Thyroid gland (tissue), 4 donors: ENCODE data around the gene CALHM2. TPM values are rescaled to one million over a fixed set of nuclear protein-coding genes. Genes with fewer than 3 reads are reported as not detected.

Experiments used
- DNase-seq, 2 donors: peaks; one replicate each; pipeline ENCODE4 v3.0.0-alpha.2; 2019
- H3K27ac ChIP-seq, 3 donors: fragments of 200-600 bp; sonication (generic); 1 replicate in 2 of 3; 2 replicates in 1 of 3; pipeline ENCODE4 v1.5.1; 2016 to 2019; ENCODE audit warnings: mild to moderate bottlenecking in 1 of 3, moderate library complexity in 1 of 3
- H3K27me3 ChIP-seq: fragments of 200-600 bp; sonication (generic); one replicate; pipeline ENCODE4 v1.5.1; 2019
- H3K36me3 ChIP-seq, 2 donors: fragments of 200-600 bp; sonication (generic); one replicate each; pipeline ENCODE4 v1.5.1; 2016 to 2019
- H3K4me1 ChIP-seq, 2 donors: fragments of 200-600 bp; sonication (generic); one replicate each; pipeline ENCODE4 v1.5.1; 2017 to 2019
- H3K4me3 ChIP-seq, 3 donors: fragments of 200-600 bp; sonication (generic); replicated peaks in 1 of 3; 1 replicate in 2 of 3; 2 replicates in 1 of 3; pipeline ENCODE4 v1.5.1; 2016; ENCODE audit warnings: mild to moderate bottlenecking in 1 of 3
- H3K9me3 ChIP-seq: fragments of 200-600 bp; sonication (generic); one replicate; pipeline ENCODE4 v1.5.1; 2017
- CTCF ChIP-seq, 6 experiments: fragments of 200-600 bp in 3 of 6; fragments of 450-650 bp in 3 of 6; sonication (generic) in 3 of 6; IDR thresholded peaks; one replicate each; pipeline ENCODE4 v1.5.1; 2016 to 2019; ENCODE audit warnings: antibody characterized with exemption in 6 of 6, mild to moderate bottlenecking in 2 of 6, inconsistent platforms in 1 of 6, moderate library complexity in 1 of 6
- POLR2A ChIP-seq, 2 donors: fragments of 450-650 bp; IDR thresholded peaks; one replicate each; pipeline ENCODE4 v1.6.1; 2017; ENCODE audit warnings: antibody characterized with exemption in 2 of 2, mild to moderate bottlenecking in 2 of 2, moderate library complexity in 1 of 2
- WGBS, 2 donors: methylation state at CpG; one replicate each; pipeline ENCODE4 v1.1.5; 2017; 5-methylcytosine and 5-hydroxymethylcytosine counted together
- intact Hi-C: fragments of 100-400 bp; cut with DNase I; formaldehyde crosslinking; loops from one replicate; pipeline ENCODE4 v1.15.1; 2023
- total RNA-seq, 4 donors: library from RNA; depleted of rRNA; stranded (reverse); fragments of >200 nt; gene quantifications; one replicate each; pipeline ENCODE4 v1.2.3, GENCODE V29; 2016

Gene CALHM2
- total RNA-seq, 4 donors from 2014 or later, result 16.0 to 47.3 (median 32.8) TPM

GRCh38 chr10:103442031-103442461 lies 10.1 kb downstream of the CALHM2 start:
- 72 to 87% methylated on average over 9 to 13 of the region's 13 CpGs for WGBS, 2 donors
- TF ChIP-seq CTCF (IDR thresholded peaks at IDR 0.05) (no peak), POLR2A (IDR thresholded peaks at IDR 0.05) (no peak)
- no peak for DNase-seq
- no peak overlapping the region for H3K27ac ChIP-seq
- intact Hi-C loops, result no loop called here
- H3K36me3 ChIP-seq, result peaks cover 52 to 55% of the 10 kb centered on the region in 2 donors
- H3K9me3 ChIP-seq, result no peaks in the 10 kb centered on the region
- no peak overlapping the region for H3K4me3 ChIP-seq
- H3K27me3 ChIP-seq, result no peaks in the 10 kb centered on the region
- H3K4me1 ChIP-seq, result peaks cover 5 to 20% of the 10 kb centered on the region in 2 donors

GRCh38 chr10:103441611-103442010 lies 10.6 kb downstream of the CALHM2 start:
- TF ChIP-seq POLR2A (IDR thresholded peaks at IDR 0.05), result no peak
- TF ChIP-seq CTCF (IDR thresholded peaks at IDR 0.05), result no peak
- intact Hi-C loops, result no loop called here
- H3K36me3 ChIP-seq, result peaks cover 50 to 51% of the 10 kb centered on the region in 2 donors

GRCh38 chr10:103441206-103441605 lies 11.0 kb downstream of the CALHM2 start:
- H3K27ac ChIP-seq, result no peak overlapping the region
- intact Hi-C loops, result no loop called here
- 93 to 98% methylated on average over 8 of the region's 8 CpGs for WGBS, 2 donors

More at GRCh38 chr10:103441611-103442010, 10.6 kb downstream of the CALHM2 start:
- Histone ChIP-seq H3K4me3 (no peak overlapping the region), H3K9me3 (no peaks in the 10 kb centered on the region), H3K4me1 (peaks cover 4 to 20% of the 10 kb centered on the region in 2 donors), H3K27ac (no peak overlapping the region), H3K27me3 (no peaks in the 10 kb centered on the region)
- no peak for DNase-seq
- 83 to 86% methylated on average over 7 to 8 of the region's 8 CpGs for WGBS, 2 donors

GRCh38 chr10:103440416-103440815 lies 11.8 kb downstream of the CALHM2 start:
- Histone ChIP-seq H3K9me3 (no peaks in the 10 kb centered on the region), H3K27ac (no peak overlapping the region), H3K27me3 (no peaks in the 10 kb centered on the region), H3K36me3 (peaks cover 44 to 47% of the 10 kb centered on the region in 2 donors), H3K4me1 (peaks cover 6 to 22% of the 10 kb centered on the region in 2 donors), H3K4me3 (no peak overlapping the region)
- DNase-seq, result no peak
- 95 to 96% methylated on average over 14 of the region's 14 CpGs for WGBS, 2 donors
- TF ChIP-seq CTCF (IDR thresholded peaks at IDR 0.05) (no peak), POLR2A (IDR thresholded peaks at IDR 0.05) (no peak)
- intact Hi-C loops, result no loop called here

More at GRCh38 chr10:103441206-103441605, 11.0 kb downstream of the CALHM2 start:
- Histone ChIP-seq H3K9me3 (no peaks in the 10 kb centered on the region), H3K27me3 (no peaks in the 10 kb centered on the region), H3K4me3 (no peak overlapping the region), H3K4me1 (peaks cover 6 to 22% of the 10 kb centered on the region in 2 donors), H3K36me3 (peaks cover 46 to 51% of the 10 kb centered on the region in 2 donors)
- no peak for DNase-seq
- TF ChIP-seq POLR2A (IDR thresholded peaks at IDR 0.05) (no peak), CTCF (IDR thresholded peaks at IDR 0.05) (no peak)

GRCh38 chr10:103439776-103440175 lies 12.4 kb downstream of the CALHM2 start:
- WGBS, 2 donors, result 89 to 98% methylated on average over 4 of the region's 4 CpGs
- H3K27ac ChIP-seq, result no peak overlapping the region
- peaks cover 44% of the 10 kb centered on the region in 2 donors for H3K36me3 ChIP-seq
- H3K4me3 ChIP-seq, result no peak overlapping the region
- no peak for TF ChIP-seq CTCF (IDR thresholded peaks at IDR 0.05)
- TF ChIP-seq POLR2A (IDR thresholded peaks at IDR 0.05), result no peak
- H3K9me3 ChIP-seq, result no peaks in the 10 kb centered on the region
- intact Hi-C loops, result no loop called here
- H3K27me3 ChIP-seq, result no peaks in the 10 kb centered on the region
- peaks cover 6 to 18% of the 10 kb centered on the region in 2 donors for H3K4me1 ChIP-seq
- no peak for DNase-seq
